Hepatocyte (in vitro differentiated cells): ENCODE results near the gene CD81.

Experiments used
- CTCF ChIP-seq: fragments of 200-600 bp; sonication (generic); IDR thresholded peaks from 2 replicates; pipeline ENCODE4 v1.5.1; 2016; ENCODE audit warnings: antibody characterized with exemption, mild to moderate bottlenecking; ENCODE audit not compliant: poor library complexity
- EZH2 ChIP-seq: fragments of 200-600 bp; sonication (generic); IDR thresholded peaks from 2 replicates; pipeline ENCODE4 v1.6.1; 2016; ENCODE audit warnings: antibody characterized with exemption, mild to moderate bottlenecking, borderline replicate concordance

- TF ChIP-seq CTCF = no peak
- TF ChIP-seq EZH2 = no peak
These were observed 3.8 kb downstream of the CD81 start for GRCh38 chr11:2380807-2381350.
